NAMALWA (cell line): ENCODE results near the gene TOPORS.
"Not testable (repeated sequence)": the region's sequence is repeated elsewhere in the genome, so short reads cannot be mapped to it uniquely, and the experiment has no call there.

ENCODE experiments used
- DNase-seq: peaks from one replicate; pipeline ENCODE4 v3.0.0-alpha.2; 2015; ENCODE audit warnings: low spot score

The TOPORS gene

DNA sequence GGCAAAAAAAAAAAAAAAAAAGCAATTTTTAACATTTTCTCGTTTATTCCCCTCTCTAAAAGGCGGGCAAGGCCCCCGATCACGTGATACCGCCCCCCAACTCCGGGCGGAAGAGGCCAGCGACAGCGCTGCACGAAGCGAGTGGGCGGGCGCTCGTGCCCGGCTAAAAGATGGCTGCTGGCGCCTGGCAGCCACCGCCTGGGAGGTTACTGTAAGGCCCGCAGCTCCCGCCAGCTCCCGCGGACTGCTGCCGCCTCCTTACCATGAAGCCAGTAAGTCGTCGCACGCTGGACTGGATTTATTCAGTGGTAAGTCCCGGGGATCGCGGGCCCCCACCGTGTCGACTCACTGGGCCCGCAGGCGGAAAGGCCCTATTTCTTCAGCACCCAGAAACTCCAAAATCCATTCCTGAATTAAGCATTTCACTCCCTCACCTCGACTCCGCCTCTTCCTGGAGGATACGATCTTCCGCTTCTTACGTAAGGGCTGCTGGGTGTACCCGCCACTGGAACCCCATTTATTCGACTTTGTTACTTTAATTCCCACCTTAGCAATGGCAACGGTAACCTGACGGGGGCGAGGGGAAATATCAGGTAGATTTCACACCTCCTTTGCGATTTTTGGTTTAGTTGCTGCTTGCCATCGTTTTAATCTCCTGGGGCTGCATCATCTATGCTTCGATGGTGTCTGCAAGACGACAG is at the start of gene TOPORS, which contains the start of gene SMIM27:
TOPORS (minus strand) TSS at position 415 of the 701 bp plus-strand sequence; CDS start at position 265, 150 bp downstream.
SMIM27 (plus strand) TSS at position 156 of the 701 bp plus-strand sequence; CDS start at position 264, 108 bp downstream.
- DNase-seq, result peak; percentile 95

DNA sequence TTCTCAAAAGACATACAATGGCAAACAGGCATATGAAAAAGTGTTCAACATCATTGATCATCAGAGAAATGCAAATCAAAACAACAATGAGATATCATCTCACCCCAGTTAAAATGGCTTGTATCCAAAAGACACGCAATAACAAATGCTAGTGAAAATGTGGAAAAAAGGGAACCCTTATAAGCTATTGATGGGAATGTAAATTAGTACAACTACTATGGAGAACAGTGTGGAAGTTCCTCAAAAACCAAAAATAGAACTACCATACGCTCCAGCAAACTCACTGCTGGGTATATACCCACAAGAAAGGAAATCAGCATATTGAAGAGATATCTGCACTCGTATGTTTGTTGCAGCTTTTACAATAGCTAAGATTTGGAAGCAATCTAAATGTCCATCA is 46.6 kb upstream of the TOPORS start:
- not testable (repeated sequence) for DNase-seq

DNA sequence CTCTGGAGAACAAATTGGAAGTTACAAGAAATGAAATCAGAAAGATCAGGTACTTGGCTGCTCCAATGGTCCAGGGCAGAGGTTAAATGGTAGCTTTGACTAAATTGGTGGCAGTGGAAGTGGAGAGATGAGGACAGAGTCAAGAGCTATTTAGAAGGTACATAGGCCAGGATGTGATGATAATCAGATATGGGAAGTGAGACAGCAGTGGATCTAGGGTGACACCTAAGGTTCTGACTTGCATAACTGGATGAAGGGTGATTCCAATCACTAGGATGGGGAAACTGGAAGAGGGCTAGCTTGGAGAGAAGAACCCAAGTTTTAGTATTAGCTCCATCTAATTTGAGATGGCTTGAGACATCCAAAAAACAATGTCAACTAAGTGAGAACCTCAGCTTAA is 44.5 kb upstream of the TOPORS start:
- DNase-seq, result no peak

DNA sequence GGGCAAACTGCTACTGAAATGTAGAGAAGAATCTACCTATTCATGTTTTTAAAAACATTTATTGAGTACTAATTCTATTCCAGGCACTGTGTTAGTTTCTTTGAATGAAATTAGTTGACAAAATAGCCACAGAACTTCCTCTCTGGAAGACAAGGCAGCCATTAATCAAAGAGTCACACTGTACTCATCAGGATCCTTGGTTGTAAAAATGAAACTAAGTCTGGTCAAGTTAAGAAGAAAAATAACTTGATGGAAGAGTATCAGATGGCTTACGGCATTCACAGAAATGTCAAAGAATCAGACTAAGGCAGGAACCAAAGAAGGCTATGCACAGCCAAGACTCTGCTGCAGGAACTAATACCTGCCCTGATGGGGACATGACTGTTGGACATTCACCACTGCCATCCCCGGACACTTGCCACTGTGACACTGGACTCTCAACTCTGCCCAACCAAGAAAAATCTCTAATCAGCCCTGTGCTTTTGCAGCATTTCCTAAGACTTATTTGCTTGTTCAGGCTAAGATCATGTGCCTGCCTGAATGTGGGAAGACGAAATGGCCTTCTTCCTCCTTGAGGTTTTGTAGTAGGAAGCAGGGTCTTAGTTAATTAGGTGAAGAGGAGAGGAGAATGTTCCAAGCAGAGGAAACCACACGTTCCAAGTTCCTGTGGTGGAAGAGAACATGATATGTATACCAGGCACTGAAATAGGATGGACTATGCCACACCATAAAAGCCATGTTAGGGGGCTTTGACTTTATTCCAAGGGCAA is 43.9 kb upstream of the TOPORS start:
- no peak for DNase-seq

DNA sequence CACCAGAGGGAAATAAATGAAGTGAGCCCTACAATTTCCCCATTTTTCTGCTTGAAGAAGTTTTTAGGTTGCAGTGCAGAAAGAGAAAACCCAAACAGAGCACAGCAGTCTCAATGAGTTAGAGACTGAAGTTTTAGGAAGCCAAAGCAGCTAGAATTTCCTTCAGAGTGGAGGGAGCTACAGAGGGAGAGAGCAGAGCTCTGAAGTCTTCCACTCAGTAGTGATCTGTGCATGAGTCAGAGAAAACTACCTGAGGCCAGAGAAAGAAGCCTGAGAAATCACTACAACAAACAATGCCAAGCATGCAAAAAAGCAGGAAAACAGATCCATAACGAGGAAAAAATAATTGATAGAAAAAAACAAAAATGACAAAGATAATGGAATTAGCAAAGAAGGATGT is 38.5 kb upstream of the TOPORS start:
- no peak for DNase-seq

DNA sequence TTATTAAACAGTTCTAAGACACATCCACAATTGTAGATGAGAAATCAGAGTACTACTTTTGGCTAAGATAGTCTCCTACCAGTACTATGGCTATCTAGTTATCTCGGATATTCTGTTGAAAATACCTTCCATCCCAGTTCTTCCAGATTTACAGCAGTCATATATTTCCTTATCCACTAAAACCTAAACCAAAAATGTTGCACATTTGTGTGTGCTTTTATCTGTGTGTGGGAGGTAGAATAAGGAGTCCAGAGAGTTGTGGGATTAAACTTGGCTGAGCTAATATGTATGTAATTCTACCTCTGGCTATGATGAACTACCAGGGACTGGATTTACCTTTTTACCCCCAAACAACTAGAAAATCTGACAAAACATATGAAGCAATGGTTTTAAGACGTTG is 38.1 kb upstream of the TOPORS start:
- no peak for DNase-seq

DNA sequence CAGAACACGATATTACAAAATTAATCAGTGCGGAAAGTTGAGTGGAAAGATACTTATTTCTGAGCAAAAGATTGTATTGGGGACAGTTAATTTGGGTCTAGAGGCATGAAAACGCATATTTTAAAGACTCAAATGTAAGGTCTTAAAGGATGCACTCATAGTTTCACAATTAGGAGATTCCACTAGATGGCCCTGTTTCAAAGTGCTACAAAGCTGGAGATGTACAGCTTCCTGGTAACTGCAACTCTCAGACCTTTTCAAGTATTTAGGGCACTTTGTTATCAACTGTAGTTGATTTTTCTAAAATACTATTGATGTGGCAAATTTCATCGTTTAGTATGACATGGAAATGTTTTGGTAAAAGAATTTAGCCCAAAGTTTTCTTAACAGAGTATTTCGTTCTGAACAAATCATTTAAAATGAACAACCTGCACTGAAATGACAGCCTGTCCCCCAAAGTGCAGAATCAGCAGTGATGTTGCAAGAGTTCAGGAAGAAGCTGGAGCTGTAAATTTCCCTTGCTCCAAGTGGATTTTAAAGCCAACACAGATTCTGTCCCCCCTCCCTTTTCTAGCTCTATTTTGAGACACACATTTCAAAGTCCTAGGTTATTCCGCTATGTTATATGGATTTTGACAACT is 36.8 kb upstream of the TOPORS start:
- DNase-seq, result peak; percentile 64

DNA sequence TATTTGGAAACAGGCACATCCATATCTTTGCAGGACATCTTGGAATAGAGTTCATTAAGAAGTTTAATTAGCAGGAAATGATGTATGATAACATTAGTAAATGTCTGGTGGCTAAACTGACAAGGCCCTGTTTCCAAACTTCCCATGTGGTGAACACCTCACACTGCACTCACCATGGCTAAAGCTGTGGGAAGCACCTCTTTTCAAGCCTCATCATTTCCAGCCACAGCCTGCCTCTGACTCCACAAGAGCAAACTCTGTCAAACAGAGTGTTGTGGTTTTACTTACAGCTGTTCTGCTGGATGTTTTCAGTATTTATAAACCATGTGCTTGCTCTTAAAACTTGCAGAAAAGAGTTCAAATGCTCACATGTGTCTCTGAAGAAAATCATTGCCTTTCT is 35.5 kb upstream of the TOPORS start:
- DNase-seq, result no peak

DNA sequence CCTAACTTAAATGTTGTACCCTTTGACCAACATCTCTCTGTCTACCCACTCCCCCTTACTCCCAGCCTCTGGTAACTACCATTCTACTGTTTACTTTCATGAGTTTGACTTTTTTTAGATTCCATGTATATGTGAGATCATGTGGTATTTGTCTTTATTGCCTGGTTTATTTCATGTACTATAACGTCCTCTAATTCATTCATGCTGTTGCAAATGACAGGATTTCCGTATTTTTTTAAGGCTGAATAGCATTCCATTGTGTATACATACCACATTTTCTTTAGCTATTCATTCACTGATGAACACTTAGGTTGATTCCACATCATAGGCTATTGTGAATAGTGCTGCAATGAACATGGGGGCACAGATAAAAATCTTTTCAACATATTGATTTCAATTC is 32.4 kb upstream of the TOPORS start:
- no peak for DNase-seq

DNA sequence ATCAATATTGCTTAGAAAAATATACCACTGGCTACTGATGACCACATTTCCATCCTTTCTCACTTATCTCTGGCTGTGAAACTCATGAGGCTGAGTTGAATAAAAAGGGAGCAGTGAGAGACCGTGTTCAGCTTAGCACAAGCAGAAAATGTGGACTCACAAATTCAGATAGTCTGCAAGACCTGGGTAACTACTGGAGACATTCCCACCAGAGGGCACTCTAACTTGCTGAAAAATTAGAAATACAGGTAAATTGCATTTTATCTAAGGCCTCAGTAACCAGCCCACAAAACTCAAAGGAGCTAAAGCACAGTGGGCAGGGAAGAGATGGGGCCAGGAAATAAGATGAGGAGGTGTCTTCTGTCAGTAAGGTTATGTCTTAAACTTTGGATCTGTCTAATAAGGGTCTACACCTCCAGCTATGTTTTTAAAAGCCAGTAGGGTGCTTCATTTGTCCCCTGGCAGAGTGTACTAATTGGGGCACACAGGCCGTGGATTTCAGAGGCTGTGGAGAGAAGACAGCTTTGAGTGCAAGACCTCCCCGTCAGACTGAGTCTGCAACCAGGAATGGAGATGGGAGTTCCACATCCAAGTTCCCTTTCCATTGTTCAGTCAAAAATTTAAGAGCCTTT is 29.2 kb upstream of the TOPORS start:
- DNase-seq, result peak; percentile 75

DNA sequence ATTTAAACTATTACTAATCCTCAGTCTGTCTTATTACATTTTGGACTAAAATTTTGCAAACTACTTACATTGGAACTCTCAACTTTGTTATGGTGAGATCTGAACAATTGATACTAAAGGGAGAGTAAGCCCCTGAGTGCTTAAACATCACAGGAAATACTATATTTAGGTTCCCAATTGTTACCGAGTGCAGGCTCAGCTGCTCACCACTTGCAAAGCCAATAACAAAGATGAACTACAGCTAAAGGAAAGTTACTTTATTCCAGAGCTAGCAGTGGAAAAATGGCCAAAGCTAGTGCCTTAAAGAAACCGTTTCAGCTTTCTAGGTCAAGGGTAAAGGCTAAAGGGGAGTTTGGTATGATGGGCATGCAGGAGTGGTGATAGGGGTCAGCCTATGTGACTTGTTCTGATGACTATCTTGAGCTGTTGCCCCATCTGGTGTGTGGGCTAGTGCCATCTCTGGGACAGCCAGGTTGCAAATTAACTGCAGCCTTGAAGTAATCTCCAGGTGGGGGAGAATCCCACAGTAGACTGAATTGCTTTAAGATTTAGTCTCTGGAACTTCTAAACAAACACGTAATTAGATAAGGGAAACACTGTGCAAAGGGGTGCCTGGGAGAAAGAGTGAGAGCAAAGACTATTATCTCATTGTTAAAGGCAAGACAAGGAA is 28.4 kb upstream of the TOPORS start:
- no peak for DNase-seq

DNA sequence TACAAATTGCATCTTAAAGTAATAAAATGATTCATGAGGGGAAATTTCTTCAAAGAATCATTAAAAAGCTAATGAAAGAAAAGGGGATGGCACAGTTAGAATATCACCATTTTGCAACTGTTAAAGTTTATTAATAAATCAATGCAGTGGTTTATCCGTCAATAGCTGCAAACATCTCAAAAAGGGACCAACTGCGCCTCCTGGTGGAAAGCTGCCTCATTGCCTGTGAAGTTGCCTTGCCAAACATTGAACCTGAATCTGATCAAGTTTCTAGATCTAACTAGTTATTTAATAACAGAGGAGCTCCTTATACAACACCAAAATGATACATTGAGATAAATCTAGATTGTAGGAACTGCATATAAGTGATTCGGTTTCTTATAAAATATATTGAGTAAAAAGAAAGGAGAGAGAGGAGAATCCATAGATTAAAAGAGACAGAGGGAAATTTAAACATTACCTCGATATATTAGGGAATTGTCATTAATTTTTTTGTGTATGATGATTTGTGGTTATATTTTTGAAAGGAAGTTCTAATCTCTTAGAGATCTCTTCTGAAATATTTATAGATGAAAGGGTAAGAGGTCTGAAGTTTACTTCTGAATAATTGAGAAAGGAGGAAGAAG is 27.4 kb upstream of the TOPORS start:
- peak; percentile 83 for DNase-seq

DNA sequence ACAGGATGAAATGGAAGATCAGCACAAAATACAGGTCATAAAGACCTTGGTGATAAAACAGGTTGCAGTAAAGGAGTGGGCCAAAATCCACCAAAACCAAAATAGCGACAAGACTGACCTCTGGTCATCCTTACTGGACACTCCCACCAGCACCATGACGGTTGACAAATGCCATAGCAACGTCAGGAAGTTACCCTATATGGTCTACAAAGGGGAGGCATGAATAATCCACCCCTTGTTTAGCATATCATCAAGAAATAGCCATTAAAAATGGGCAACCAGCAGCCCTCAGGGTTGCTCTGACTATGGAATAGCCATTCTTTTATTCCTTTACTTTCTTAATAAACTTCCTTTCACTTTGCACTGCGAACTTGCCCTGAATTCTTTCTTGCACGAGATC is 26.6 kb upstream of the TOPORS start:
- DNase-seq, result no peak

DNA sequence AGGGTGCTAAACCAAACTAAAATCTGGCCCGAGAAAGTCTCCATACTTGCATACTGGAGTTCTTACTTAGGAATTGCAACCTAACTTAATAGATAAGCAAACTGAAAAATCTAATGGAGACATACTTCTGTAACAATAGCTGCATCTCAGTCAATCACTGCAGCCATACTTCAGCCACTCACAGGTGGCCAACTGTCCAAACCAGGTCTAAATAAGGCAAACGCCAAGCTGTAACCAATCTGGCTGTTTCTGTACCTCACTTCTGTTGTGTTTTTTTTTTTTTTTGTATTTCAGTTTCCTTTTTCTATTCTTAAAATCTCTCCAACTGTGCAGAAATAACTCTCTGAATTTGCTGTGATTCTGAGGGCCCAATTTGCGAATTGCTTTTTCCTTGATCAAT is 24.9 kb upstream of the TOPORS start:
- no peak for DNase-seq

DNA sequence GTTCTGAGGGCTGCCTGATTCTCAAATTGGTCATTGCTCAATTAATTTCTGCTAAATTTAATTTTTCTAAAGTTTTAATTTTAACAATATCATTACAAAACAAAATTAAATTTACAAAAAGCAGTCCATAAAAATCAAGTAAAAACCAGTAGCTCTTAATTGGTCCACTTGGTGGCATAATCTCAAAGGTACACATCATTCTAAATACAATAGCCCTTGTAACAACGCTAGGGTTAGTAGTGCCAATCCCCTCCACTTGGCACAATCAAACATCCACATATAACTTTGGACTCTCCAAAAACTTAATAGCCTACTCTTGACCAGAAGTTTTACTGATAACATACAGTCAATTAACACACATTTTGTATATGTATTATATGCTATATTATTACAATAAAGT is 22.5 kb upstream of the TOPORS start:
- DNase-seq, result peak; percentile 22

DNA sequence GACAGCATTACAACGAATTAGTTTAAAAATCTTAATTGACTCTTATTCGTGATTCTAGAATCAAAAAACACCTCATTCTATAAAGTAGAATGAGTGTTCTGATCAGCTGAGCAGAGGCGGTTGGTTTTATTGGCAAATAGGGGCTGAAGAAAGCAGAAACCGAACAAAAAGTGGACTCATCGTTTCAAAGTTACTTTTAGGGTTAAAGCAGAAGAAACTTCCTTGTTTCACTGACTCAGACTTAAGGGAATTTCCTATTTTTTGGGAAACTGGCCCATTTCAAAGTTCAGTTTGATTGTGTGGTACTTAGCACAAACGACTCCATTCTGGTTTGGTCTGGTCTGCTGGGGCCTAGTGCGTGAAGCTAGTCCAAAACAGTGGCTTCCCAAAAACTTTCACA is 21.4 kb upstream of the TOPORS start:
- DNase-seq, result no peak

DNA sequence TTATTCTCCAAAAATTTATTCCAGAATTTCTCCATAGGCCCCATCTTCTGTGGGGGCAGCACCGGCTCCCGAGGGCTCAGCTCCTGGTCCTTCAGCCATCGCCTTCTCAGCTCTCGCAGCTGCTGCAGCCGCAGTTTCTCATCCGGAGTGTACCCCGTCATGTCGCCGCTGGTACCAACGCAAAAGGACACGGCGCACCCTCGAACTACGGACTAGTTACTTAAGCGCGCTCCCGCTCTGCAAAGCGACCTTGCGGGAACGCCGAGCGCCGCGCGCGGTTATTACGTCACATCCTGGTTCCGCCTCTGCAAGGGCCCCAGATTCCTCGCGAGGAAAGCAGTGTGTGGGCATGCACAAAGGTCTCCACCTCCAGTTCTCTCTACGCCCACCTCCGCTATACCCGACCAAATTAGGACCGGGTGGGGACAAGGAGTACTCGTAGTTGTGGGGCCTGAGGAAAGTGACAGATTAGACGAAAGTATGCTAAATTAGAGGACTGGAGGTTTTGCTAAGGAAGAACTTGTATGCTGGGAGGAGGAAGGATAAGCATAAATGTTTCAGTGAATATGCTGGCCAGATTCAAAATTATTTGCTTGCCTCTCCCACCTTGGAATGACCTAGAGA is 20.6 kb upstream of the TOPORS start, which contains the start of gene NDUFB6:
NDUFB6 (minus strand) TSS at position 260 of the 624 bp plus-strand sequence; CDS start at position 161, 99 bp downstream.
- peak; percentile 98 for DNase-seq

DNA sequence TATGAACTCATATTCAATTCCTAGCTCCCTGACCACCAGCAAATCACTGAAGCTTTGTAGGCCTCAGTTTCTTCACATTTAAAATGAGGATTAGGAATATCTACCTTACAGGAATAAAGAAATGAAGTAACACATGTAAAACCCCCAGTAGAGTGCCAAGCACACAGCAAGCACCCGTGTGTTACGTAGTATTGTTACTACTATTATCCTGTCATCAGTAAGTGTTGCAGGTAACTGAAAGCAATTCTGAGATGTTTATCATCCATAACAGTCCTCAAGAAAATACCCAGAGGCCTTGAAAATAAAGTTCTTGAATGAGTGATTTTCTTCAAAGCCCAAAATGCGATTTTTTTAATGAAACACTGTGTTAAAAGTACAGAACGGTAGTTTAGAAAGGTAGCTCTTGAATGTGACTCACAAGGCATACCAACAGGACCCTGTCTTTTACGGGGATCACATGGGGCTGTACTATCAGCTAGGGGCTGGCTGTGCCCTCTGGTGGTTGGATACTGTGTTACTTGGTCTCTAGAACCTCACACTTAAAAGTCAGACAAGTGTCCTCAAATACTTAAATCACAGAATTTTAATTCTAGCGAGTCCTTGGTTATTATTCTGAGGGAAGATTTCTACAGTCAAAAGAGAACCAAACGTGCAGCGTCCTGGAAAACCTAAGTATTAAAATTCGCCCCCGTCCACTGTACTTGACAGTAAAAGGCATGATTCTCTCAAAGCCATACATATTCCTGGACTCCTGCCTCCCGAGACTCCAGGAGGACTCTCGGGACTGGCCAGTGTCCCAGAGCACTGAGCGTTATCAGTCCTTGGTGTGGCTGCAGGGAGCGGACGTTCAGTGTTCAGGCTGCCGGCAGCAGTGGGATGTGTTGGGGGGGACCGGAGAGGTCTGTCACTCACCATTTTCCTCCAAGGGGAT is 19.8 kb upstream of the TOPORS start:
- peak; percentile 93 for DNase-seq

DNA sequence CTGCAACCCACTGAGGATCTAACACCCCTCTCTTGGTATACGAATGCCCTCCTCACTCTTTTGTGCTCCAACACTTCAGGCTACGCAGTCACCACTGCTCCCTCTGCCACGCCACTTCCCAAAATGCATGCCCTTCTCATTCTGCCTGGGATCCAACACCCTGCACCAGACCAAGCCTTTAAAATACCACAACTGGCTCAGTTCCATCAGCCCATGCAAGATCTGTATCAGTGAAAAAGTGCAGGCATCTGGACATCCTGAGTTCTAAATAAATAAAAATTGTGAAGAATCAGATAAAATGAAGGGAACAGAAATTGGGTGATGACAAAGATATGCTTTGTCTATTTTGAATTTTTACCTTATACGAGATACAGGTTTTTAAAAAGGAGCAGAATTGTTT is 17.9 kb upstream of the TOPORS start:
- no peak for DNase-seq

DNA sequence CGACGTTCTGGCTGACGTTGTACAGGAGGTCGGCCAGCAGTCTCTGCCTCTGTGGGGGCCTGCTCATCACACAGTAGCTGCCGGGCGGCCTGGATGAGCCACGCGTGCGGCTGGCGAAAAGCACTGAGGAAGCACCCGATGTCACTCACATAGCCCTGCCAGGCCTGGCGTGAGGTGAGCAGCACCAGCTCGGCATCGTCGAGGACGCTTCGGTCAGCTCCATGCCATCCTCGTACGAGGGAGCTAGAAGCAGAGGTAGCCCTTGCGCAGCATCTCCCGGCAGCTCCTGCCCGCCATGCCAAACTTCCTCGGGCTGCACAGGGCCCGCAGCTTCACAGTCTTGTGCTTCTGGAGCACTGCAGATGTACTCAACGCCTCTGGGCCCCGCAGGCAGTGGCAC is 14.4 kb upstream of the TOPORS start:
- no peak for DNase-seq
